Adrenal gland (tissue), 5 donors: ENCODE measurements around the gene RAB26.

Experiments
- POLR2A ChIP-seq, 2 donors: fragments of 450-650 bp; IDR thresholded peaks; one replicate each; pipeline ENCODE4 v1.6.1; 2017; ENCODE audit warnings: antibody characterized with exemption in 2 of 2, mild to moderate bottlenecking in 2 of 2, moderate library complexity in 1 of 2
- TF ChIP-seq, protein P1 (sequence below), 6 experiments: fragments of 450-650 bp in 4 of 6; fragments of 200-600 bp in 2 of 6; sonication (generic) in 1 of 6; IDR thresholded peaks; 1 replicate in 5 of 6; 2 replicates in 1 of 6; pipeline versions ENCODE4 v1.5.1 to v1.8.0; 2016 to 2021; ENCODE audit warnings: antibody characterized with exemption in 6 of 6, mild to moderate bottlenecking in 2 of 6, moderate library complexity in 1 of 6
- donor health status: DM: no; HTN: no; CAD: no.

DNA sequence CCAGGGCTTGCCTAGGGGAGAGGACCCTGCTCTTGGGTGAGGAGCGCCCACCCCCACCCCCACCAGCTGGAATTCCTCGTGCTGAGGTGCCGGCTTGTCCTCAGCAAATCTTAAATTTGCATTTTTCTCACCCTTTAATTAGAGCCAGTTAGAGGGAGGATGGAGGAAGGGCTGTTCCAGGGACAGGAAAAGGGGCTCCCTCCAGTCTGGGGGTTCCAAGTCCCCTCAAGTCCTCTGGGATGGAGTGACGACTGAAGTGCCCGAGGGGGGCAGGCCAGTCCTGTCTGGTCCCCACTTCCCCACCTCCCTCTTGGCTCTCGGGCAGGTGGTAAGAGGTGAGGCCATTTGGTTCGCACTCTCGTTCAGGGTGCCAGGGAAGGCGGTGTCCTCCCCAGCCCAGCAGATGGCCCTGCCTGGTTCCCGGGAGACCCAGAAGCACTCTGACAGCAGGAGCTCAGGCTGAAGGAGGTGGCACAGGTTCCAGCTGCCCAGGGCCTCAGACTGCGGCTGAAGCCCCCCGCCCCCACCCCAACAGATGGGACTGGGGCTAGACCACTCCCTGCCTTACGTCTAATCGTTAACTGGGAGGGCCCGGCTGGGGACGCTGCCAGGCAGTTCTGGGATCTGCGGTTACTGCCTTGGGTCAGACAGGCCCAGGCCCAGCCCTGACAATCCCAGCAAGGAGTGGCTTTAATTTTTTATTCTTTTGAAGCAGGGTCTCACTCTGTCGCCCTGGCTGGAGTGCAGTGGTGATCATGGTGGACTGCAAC is 2.2 kb downstream of the RAB26 start:
- TF ChIP-seq, protein P1, sequence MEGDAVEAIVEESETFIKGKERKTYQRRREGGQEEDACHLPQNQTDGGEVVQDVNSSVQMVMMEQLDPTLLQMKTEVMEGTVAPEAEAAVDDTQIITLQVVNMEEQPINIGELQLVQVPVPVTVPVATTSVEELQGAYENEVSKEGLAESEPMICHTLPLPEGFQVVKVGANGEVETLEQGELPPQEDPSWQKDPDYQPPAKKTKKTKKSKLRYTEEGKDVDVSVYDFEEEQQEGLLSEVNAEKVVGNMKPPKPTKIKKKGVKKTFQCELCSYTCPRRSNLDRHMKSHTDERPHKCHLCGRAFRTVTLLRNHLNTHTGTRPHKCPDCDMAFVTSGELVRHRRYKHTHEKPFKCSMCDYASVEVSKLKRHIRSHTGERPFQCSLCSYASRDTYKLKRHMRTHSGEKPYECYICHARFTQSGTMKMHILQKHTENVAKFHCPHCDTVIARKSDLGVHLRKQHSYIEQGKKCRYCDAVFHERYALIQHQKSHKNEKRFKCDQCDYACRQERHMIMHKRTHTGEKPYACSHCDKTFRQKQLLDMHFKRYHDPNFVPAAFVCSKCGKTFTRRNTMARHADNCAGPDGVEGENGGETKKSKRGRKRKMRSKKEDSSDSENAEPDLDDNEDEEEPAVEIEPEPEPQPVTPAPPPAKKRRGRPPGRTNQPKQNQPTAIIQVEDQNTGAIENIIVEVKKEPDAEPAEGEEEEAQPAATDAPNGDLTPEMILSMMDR (IDR thresholded peaks at IDR 0.05) = no peak
- TF ChIP-seq POLR2A (IDR thresholded peaks at IDR 0.05) = no peak
